Chondrocyte (in vitro differentiated cells): ENCODE results near the gene EPB41L3. TPM values are rescaled to one million over a fixed set of nuclear protein-coding genes. Genes with fewer than 3 reads are reported as not detected.

Experiments
- DNase-seq: peaks from one replicate; pipeline ENCODE4 v3.0.0; 2021; ENCODE audit warnings: mixed read lengths, low spot score
- H3K27ac Mint-ChIP-seq: one replicate; pipeline ENCODE4 v1.8.0; 2021; ENCODE audit warnings: mild to moderate bottlenecking, moderate library complexity, mixed read lengths; ENCODE audit not compliant: unreplicated experiment
- H3K27me3 Mint-ChIP-seq: 2 replicates; pipeline ENCODE4 v1.8.0; 2021; ENCODE audit warnings: low read depth, mixed read lengths
- H3K36me3 Mint-ChIP-seq: 2 replicates; pipeline ENCODE4 v1.8.0; 2021; ENCODE audit warnings: low read depth, mixed read lengths
- H3K4me1 Mint-ChIP-seq: 2 replicates; pipeline ENCODE4 v1.8.0; 2021; ENCODE audit warnings: low read depth, mild to moderate bottlenecking, mixed read lengths
- H3K4me3 Mint-ChIP-seq: one replicate; pipeline ENCODE4 v1.8.0; 2021; ENCODE audit warnings: mild to moderate bottlenecking, moderate library complexity, mixed read lengths; ENCODE audit not compliant: unreplicated experiment
- H3K9me3 Mint-ChIP-seq: 2 replicates; pipeline ENCODE4 v1.8.0; 2021; ENCODE audit warnings: low read depth, mixed read lengths
- CTCF ChIP-seq: fragments of 200-600 bp; sonication (generic); IDR thresholded peaks from 2 replicates; pipeline ENCODE4 v1.5.0; 2021; ENCODE audit warnings: antibody characterized with exemption, mild to moderate bottlenecking, moderate library complexity
- total RNA-seq: library from RNA; stranded (reverse); gene quantifications from 3 replicates; pipeline ENCODE4 v1.2.1, GENCODE V29; 2021

Gene EPB41L3
- total RNA-seq, 1 donor from 2014 or later = 61.1 TPM

GRCh38 chr18:5424903-5425664 lies 118.7 kb downstream of the EPB41L3 start:
- Mint-ChIP-seq H3K4me3 (no peak overlapping the region), H3K27me3 (no peaks in the 10 kb centered on the region), H3K9me3 (no peaks in the 10 kb centered on the region), H3K36me3 (peaks cover 5% of the 10 kb centered on the region), H3K4me1 (no peaks in the 10 kb centered on the region), H3K27ac (no peak overlapping the region)
- peak; percentile 82 for TF ChIP-seq CTCF
- no peak for DNase-seq

- Mint-ChIP-seq H3K4me3 (no peak overlapping the region), H3K27ac (no peak overlapping the region), H3K4me1 (no peaks in the 10 kb centered on the region), H3K27me3 (no peaks in the 10 kb centered on the region), H3K9me3 (no peaks in the 10 kb centered on the region), H3K36me3 (peaks cover 8% of the 10 kb centered on the region)
- no peak for DNase-seq
- no peak for TF ChIP-seq CTCF
Measured at GRCh38 chr18:5422626-5423025, 121.2 kb downstream of the EPB41L3 start.

- no peaks in the 10 kb centered on the region for H3K9me3 Mint-ChIP-seq
- no peaks in the 10 kb centered on the region for H3K27me3 Mint-ChIP-seq
- no peak overlapping the region for H3K27ac Mint-ChIP-seq
- no peaks in the 10 kb centered on the region for H3K4me1 Mint-ChIP-seq
- H3K4me3 Mint-ChIP-seq = no peak overlapping the region
- no peak for DNase-seq
- TF ChIP-seq CTCF = no peak
- peaks cover 8% of the 10 kb centered on the region for H3K36me3 Mint-ChIP-seq
Measured at GRCh38 chr18:5421981-5422380, 121.8 kb downstream of the EPB41L3 start.

- peaks cover 9% of the 10 kb centered on the region for H3K36me3 Mint-ChIP-seq
- DNase-seq = no peak
- no peak overlapping the region for H3K27ac Mint-ChIP-seq
- TF ChIP-seq CTCF = no peak
- H3K4me1 Mint-ChIP-seq = no peaks in the 10 kb centered on the region
- no peak overlapping the region for H3K4me3 Mint-ChIP-seq
- H3K9me3 Mint-ChIP-seq = no peaks in the 10 kb centered on the region
- H3K27me3 Mint-ChIP-seq = no peaks in the 10 kb centered on the region
Measured at GRCh38 chr18:5420906-5421305, 122.9 kb downstream of the EPB41L3 start.

- no peaks in the 10 kb centered on the region for H3K27me3 Mint-ChIP-seq
- H3K36me3 Mint-ChIP-seq = peaks cover 11% of the 10 kb centered on the region
- no peak overlapping the region for H3K4me3 Mint-ChIP-seq
- TF ChIP-seq CTCF = no peak
- no peak for DNase-seq
- no peak overlapping the region for H3K27ac Mint-ChIP-seq
- H3K4me1 Mint-ChIP-seq = no peaks in the 10 kb centered on the region
- H3K9me3 Mint-ChIP-seq = no peaks in the 10 kb centered on the region
Measured at GRCh38 chr18:5419601-5420000, 124.2 kb downstream of the EPB41L3 start.
